Spinal cord (tissue), 10 donors: ENCODE measurements around the gene TNK1. TPM values are rescaled to one million over a fixed set of nuclear protein-coding genes. Genes with fewer than 3 reads are reported as not detected.

Experiments used
- DNase-seq, 6 donors: peaks; one replicate each; pipeline versions ENCODE4 v3.0.0 to v3.0.0-alpha.2; 2013 to 2015; ENCODE audit warnings: low spot score in 6 of 6, low read depth in 4 of 6
- H3K27ac ChIP-seq: one replicate; pipeline ENCODE4 v1.5.1; 2013; ENCODE audit warnings: low read depth, low read length, control low read depth
- H3K27me3 ChIP-seq: one replicate; pipeline ENCODE4 v1.6.1; 2013; ENCODE audit warnings: low read length; ENCODE audit not compliant: control insufficient read depth, insufficient read depth
- H3K36me3 ChIP-seq: one replicate; pipeline ENCODE4 v1.6.1; 2013; ENCODE audit warnings: low read length; ENCODE audit not compliant: control insufficient read depth, insufficient read depth
- H3K4me1 ChIP-seq: one replicate; pipeline ENCODE4 v1.6.1; 2013; ENCODE audit warnings: low read length; ENCODE audit not compliant: control insufficient read depth, insufficient read depth
- H3K4me3 ChIP-seq: one replicate; pipeline ENCODE4 v1.5.1; 2013; ENCODE audit warnings: low read depth, low read length, control low read depth
- H3K9me3 ChIP-seq: one replicate; pipeline ENCODE4 v1.6.1; 2013; ENCODE audit warnings: low read length; ENCODE audit not compliant: control insufficient read depth, insufficient read depth
- WGBS: methylation state at CpG from one replicate; pipeline ENCODE4 v1.1.5; 2013; ENCODE audit warnings: missing lambda C conversion rate; ENCODE audit not compliant: insufficient coverage; 5-methylcytosine and 5-hydroxymethylcytosine counted together
- polyA plus RNA-seq, 2 donors: library from polyadenylated mRNA; unstranded; fragments of 120-200 nt; gene quantifications; one replicate each; pipeline ENCODE4 v1.2.1, GENCODE V29; 2013; ENCODE audit not compliant: insufficient read length in 2 of 2
- total RNA-seq, 2 donors: library from RNA; depleted of rRNA in 1 of 2; stranded (reverse); fragments of 120-200 nt in 1 of 2; fragments of >200 nt in 1 of 2; gene quantifications; one replicate each; pipeline versions ENCODE4 v1.2.3 to v1.2.4, GENCODE V29; 2013 to 2014
- donor health status: healthy.

The TNK1 gene
- total and polyA plus RNA-seq, 4 donors, result 0.79 to 4.6 (median 2.5) TPM

DNA sequence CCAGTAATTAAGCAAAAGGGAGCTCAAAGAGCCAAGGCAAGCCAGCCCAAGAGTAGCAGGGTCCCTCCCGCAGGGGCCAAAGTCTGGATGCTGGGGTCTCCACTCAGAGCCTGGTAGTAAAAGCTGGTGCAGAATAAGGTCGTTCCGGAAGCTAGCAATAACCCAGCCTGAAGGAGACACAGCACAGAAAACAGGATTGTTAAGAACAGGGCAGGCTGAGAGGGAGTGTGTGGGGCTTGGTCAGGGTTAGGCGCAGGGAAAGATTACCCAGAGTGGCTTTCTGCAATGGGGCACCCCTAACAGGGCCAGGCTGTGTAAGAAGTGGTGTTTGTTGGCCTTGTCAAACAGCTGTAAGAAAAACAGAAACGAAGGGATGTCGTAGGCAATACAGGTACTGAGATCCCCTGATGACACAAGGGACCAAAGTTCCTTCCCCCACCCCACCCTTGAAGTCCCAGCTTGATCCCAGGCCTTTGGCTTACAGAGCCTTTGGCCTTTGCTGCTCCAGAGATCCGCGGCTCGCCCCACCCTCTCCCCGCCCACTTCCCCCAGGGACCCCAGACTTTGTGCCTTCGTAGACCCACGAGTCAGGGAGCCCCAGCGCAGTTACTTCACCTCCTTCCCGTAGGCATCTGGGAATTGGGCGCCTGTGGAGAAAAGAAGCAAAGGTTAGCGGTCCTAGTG, 22.3 kb downstream of the TNK1 start:
- peak overlapping the region; percentile 94 for H3K27ac ChIP-seq
- peaks cover 38% of the 10 kb centered on the region for H3K4me1 ChIP-seq
- 9% methylated on average over 16 of the region's 16 CpGs for WGBS
- no peaks in the 10 kb centered on the region for H3K27me3 ChIP-seq
- peak overlapping the region; percentile 72 for H3K4me3 ChIP-seq
- H3K9me3 ChIP-seq, result no peaks in the 10 kb centered on the region
- no peak for DNase-seq
- peaks cover 8% of the 10 kb centered on the region for H3K36me3 ChIP-seq

DNA sequence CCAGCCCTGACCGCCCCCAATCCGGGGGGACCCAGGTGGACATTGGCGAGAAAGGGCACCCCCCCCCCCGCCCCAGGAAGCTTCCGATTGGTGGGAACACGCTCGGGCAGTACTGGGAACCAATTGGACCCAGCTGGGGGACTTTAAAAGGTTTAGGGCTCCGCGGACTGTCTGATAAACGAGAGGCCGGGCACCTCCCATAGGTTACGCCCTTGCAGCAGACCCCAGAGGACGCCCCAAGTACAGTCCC, 22.8 kb downstream of the TNK1 start:
- 2% methylated on average over 9 of the region's 13 CpGs for WGBS
- Histone ChIP-seq H3K27me3 (no peaks in the 10 kb centered on the region), H3K27ac (peak overlapping the region; percentile 94), H3K9me3 (no peaks in the 10 kb centered on the region), H3K4me3 (peak overlapping the region; percentile 72), H3K36me3 (peaks cover 11% of the 10 kb centered on the region), H3K4me1 (peaks cover 38% of the 10 kb centered on the region)
- DNase-seq, result no peak

DNA sequence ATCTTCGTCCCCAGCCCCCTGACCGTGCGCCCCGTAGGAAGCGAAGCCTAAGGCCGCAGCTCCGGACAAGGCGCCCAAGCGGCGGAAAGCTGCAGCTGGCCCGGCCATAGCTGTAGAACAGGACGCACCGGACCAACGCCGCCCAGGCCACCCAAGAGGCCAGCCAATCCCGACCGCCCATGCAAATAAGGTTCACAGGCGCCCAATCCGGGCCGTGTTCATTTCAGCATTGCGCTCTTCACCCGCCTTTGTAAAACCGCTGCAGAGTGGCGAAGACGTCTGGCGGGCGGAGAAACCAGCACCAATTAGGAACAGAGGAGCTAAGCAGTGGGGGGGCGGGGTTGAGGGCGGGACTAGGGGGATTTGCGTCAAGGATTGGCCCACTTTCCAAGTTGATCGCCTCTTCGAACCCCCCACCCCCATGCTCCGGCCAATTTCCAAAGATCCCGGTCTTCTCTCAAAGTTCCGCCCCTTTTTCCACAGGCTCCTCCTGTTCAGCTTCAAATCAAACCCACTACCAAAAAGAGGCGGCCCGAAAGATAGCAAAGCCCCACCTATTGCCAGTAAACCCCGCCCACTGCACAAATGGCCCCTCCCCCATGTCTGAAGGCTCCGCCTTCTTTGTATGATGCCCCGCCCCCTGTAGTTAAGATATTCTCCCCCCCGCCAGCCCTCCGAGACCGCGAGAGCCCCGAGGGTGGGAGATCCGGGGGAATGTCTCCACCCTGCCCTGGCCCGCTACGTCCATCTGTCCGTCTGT, 23.3 kb downstream of the TNK1 start, which contains the start of gene TMEM256:
TSS of gene TMEM256 (minus strand) at position 121 of the 760 bp plus-strand sequence. CDS start at position 108, 13 bp downstream.
- H3K4me1 ChIP-seq, result peaks cover 38% of the 10 kb centered on the region
- peak; percentile 94 to 100 (median 99) for DNase-seq

DNA sequence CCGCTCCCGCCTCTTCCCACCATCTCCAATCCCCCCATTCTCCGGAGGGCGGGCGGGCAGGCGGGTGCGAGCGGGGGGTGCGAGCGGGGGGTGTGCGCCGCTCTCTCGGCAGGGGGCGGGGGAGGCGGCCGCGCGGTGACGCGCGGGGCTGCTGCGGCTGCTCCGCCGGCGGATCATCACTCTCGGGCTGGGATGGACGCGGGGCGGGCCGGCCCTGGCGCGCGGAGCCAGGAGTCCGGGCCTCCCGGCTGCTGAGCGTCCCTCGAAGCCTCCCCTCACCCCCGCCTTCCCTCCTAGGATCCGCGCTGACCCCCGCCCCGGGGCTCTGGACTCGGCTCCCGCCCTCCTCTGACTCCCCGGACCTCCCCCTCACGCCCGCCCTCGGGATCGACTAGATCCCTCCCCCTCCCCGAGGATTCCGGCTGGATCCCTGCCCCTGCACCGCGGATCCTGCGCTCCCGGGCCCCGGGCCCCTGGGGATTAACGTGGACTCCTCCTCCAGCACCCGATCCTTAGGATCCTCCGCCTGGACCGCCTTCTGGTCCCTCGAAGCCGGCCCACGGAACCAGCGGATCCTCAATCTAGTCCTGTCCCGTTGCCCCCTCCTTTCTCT, 24.0 kb downstream of the TNK1 start:
- peaks cover 38% of the 10 kb centered on the region for H3K4me1 ChIP-seq
- H3K9me3 ChIP-seq, result no peaks in the 10 kb centered on the region
- DNase-seq, result no peak
- peak overlapping the region; percentile 94 for H3K27ac ChIP-seq
- peaks cover 23% of the 10 kb centered on the region for H3K36me3 ChIP-seq
- WGBS, result 0% methylated on average over 58 of the region's 65 CpGs
- H3K4me3 ChIP-seq, result peak overlapping the region; percentile 72
- H3K27me3 ChIP-seq, result no peaks in the 10 kb centered on the region

More for the DNA sequence above, 23.3 kb downstream of the TNK1 start, which contains the start of gene TMEM256:
- Histone ChIP-seq H3K36me3 (peaks cover 16% of the 10 kb centered on the region), H3K4me3 (peak within 1 kb of the TSS; percentile 72), H3K27ac (peak within 1 kb of the TSS; percentile 94), H3K27me3 (no peaks in the 10 kb centered on the region), H3K9me3 (no peaks in the 10 kb centered on the region)
- WGBS, result under 1% methylated on average over 43 of the region's 49 CpGs

DNA sequence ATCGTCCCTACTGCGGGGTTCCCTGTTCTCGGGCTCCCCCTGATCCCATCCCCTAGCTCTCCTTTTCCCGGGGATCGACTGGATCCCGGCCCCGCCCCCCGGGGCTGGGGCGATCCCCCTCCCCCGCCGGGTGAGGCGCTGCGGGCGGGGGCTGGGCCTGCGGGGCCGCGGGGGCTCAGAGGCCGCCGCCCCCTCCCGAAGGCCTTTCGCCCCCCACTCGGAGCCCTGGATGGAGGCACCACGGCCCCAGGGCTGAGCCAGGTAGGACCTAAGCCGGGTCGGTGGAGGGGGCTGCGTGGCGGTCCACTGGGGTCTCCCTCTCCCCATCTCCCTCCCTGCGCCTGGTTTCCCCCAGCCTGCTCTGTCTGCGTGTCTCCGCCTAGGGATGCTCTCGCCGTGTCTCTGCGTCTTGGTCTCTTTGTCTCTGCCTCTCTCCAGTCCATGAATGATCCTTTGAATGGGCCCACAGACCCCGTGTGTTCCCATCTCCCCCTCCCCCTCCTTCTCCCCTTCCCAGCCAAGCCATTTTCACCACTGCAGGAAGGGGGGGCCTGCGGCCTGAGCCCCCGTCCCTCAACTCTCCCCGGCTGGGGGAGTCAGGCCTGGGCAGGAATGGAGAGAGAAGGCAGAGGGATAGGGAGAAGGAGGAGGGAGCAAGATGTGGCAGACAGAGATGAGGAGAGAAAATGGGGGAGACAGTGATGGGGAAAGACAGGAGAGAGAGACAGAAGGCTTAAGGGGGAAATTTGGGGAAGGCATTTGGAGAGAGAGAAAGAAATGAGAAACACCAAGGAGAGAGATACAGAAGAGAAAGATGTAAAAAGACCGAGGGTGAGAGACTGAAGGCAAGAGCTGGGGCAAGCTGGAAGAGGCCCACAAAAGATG, 24.7 kb downstream of the TNK1 start:
- 2% methylated on average over 20 of the region's 38 CpGs for WGBS
- Histone ChIP-seq H3K36me3 (peaks cover 30% of the 10 kb centered on the region), H3K27ac (peak overlapping the region; percentile 94), H3K4me3 (peak overlapping the region; percentile 72), H3K27me3 (no peaks in the 10 kb centered on the region), H3K9me3 (no peaks in the 10 kb centered on the region), H3K4me1 (peaks cover 38% of the 10 kb centered on the region)
- peak in 3 of 6 donors; percentile 53 to 87 (median 85) for DNase-seq

DNA sequence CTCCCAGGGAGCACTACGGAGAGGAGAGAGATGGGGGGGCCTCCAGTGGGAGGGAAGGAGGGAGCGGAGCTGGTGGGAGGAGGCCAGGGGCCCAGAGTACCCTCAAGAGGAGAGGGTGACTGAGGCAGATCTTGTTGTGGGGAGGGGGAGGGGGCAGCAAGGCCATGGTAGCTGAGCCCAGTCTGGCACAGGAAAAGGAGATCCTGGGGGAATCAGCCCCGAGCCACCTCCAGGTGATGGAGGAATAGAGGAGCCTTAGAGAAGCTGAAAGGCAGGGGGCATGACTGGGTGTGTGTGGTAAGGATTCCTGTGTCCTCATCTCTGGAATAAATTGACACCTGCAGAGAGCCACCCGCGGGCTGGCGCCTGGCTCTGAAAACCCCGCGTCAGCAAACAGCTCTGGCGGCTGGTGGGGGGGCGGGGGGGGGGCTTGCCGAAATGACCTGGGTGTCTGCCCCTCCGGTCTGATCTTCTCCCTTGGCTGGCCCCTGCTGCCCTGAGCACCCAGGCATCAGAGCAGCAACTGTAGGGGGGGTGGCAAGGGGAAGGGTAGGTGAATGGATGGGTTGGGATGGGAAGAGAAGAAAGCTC, 25.4 kb downstream of the TNK1 start:
- Histone ChIP-seq H3K4me3 (peak overlapping the region; percentile 72), H3K27me3 (no peaks in the 10 kb centered on the region), H3K27ac (peak overlapping the region; percentile 94), H3K36me3 (peaks cover 38% of the 10 kb centered on the region), H3K9me3 (no peaks in the 10 kb centered on the region), H3K4me1 (peaks cover 38% of the 10 kb centered on the region)
- WGBS, result 5% methylated on average over 3 of the region's 12 CpGs
- DNase-seq, result peak in 1 of 6 donors; percentile 28

DNA sequence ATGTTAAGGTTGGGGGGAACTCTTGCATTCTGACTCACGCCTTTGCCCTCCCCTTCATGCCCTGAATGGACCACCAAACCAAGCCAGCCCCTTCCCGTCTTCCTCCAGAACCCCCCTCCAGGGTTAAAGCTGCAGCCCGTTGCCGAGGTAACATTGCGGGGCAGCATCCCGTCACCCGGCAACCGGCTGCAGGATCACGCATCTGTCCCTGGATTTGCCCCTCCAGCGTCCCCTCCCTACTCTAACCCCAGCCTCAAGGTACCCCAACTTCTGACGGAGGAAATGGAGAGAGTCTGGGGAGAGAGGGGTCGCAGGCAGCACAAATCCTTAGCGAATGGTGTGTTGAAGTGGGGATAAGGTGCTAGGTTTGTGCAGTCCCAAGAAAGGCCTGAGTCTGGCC, 26.2 kb downstream of the TNK1 start:
- no peaks in the 10 kb centered on the region for H3K27me3 ChIP-seq
- no peak overlapping the region for H3K27ac ChIP-seq
- H3K36me3 ChIP-seq, result peaks cover 41% of the 10 kb centered on the region
- peak overlapping the region; percentile 18 for H3K4me3 ChIP-seq
- peak in 1 of 6 donors; percentile 25 for DNase-seq
- H3K4me1 ChIP-seq, result peaks cover 38% of the 10 kb centered on the region
- 29% methylated on average over 6 of the region's 13 CpGs for WGBS
- no peaks in the 10 kb centered on the region for H3K9me3 ChIP-seq

DNA sequence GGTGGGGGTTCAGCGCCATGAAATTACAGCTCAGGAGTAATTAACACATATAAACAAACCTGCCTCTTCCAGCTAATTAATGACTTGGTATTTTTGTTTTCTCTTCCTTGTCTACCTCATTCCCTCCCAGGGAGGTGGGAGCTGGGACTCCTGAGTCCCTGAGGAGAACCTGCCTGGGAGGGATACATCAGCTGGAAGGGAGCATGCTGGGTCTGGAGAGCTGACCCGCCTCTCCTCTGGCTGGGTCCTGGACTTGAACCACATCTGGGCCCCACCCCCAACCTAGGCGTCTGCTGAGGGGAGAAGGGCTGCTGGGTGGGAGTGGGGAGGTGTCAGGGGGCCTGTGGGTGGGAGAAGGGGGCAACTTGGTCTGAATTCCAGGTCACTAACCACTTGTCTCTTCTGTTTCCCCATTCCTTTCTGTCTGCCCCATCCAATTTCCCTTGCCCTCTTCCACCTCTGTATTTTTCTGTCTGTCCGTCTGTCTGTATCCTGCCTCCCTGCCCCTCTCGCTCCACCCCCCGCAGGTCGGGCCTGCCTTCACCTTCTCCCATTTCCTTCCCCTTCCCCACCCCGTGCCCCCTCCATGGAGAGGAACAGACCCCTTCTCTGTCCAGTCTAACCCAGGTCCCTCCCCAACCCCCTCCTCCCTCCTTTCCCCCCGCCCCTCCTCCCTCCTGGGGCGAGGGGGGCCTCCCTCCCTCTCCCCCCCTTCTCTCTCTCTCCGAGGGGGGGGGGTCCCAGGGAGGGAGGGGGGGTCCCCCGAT, 26.8 kb downstream of the TNK1 start, which contains the start of gene NLGN2:
TSS of gene NLGN2 (plus strand) at position 361 of the 767 bp plus-strand sequence. CDS start 411 bp downstream, outside the sequence.
- no peak for DNase-seq
- H3K27me3 ChIP-seq, result no peaks in the 10 kb centered on the region
- H3K36me3 ChIP-seq, result peaks cover 41% of the 10 kb centered on the region
- no peaks in the 10 kb centered on the region for H3K9me3 ChIP-seq
- H3K4me3 ChIP-seq, result peak within 1 kb of the TSS; percentile 18
- whole genome bisulfite sequencing, result 44% methylated on average over 4 of the region's 12 CpGs
- no peak within 1 kb of the TSS for H3K27ac ChIP-seq
- peaks cover 38% of the 10 kb centered on the region for H3K4me1 ChIP-seq
